ENCODE data around the gene HMGCS1. TPM values are rescaled to one million over a fixed set of nuclear protein-coding genes. Genes with fewer than 3 reads are reported as not detected.

HMGCS1 gene
- total and polyA plus RNA-seq, 4 donors: 91.9 to 360 (median 164) TPM

DNA sequence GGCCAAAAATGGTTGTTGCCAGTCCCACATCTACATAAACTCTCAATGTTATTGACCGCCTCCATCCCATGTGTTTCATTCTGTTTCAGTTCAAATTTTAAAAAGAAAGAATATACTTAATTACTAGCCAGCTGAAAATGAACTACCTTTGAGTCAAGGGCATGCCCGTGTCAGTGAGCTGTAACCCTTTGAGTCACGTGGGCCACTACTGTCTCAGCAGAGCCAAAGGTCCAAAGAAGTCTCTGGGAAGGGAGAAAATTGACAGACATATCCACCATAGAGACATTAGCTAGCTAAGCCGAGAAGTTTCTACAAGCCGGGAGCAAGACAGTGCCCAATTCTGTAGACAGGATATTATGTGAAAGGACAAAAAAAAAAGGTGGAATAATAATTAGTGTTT lies 61.5 kb downstream of the HMGCS1 start:
- TF ChIP-seq, protein P1, sequence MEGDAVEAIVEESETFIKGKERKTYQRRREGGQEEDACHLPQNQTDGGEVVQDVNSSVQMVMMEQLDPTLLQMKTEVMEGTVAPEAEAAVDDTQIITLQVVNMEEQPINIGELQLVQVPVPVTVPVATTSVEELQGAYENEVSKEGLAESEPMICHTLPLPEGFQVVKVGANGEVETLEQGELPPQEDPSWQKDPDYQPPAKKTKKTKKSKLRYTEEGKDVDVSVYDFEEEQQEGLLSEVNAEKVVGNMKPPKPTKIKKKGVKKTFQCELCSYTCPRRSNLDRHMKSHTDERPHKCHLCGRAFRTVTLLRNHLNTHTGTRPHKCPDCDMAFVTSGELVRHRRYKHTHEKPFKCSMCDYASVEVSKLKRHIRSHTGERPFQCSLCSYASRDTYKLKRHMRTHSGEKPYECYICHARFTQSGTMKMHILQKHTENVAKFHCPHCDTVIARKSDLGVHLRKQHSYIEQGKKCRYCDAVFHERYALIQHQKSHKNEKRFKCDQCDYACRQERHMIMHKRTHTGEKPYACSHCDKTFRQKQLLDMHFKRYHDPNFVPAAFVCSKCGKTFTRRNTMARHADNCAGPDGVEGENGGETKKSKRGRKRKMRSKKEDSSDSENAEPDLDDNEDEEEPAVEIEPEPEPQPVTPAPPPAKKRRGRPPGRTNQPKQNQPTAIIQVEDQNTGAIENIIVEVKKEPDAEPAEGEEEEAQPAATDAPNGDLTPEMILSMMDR (IDR thresholded peaks at IDR 0.05; ENCODE audit: control extremely low read depth, extremely low read depth): no peak
- DNase-seq: no peak

DNA sequence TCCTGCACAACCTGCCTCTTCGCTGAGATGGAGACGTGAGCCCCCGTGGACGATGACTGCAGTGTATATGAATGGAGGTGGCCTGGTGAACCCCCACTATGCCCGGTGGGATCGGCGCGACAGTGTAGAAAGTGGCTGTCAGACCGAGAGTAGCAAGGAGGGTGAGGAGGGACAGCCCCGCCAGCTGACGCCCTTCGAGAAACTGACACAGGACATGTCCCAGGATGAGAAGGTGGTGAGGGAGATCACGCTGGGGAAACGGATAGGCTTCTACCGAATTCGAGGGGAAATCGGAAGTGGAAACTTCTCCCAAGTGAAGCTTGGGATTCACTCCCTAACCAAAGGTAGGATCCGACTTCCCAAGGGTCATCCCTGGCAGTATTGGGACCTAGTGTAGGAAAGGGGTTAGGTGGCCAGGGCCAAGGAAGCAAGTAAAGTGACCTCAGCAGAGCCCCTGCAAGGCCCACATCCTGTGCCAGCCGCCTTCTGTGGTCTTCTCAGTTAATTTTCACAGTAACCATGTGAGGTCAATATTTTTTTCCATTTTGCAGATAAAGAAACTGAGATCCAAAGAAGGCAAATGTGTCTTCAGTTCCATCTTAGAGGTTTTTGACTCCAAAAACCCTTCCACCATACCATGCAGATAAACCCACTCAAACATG lies 67.4 kb downstream of the HMGCS1 start:
- no peaks in the 10 kb centered on the region for H3K4me1 ChIP-seq (ENCODE audit: control insufficient read depth in 5 of 5, insufficient read depth in 5 of 5, low read length in 5 of 5)
- no peak overlapping the region for H3K4me3 ChIP-seq
- WGBS, 2 donors: 93 to 95% methylated on average over 19 of the region's 19 CpGs
- no peaks in the 10 kb centered on the region for H3K36me3 ChIP-seq (ENCODE audit: control insufficient read depth in 4 of 4, insufficient read depth in 4 of 4, low read length in 4 of 4)
- H3K27me3 ChIP-seq (ENCODE audit: control insufficient read depth in 3 of 3, insufficient read depth in 3 of 3, low read length in 2 of 3): peaks cover 0 to 52% (median 10%) of the 10 kb centered on the region in 3 donors
- H3K9ac ChIP-seq (ENCODE audit: insufficient read depth in 1 of 2, low read length in 2 of 2): no peak overlapping the region
- H3K9me3 ChIP-seq (ENCODE audit: control insufficient read depth in 4 of 4, insufficient read depth in 3 of 4, low read length in 3 of 4): peaks cover 0 to 2% (median 0%) of the 10 kb centered on the region in 4 donors
- TF ChIP-seq, protein P1 (IDR thresholded peaks at IDR 0.05; ENCODE audit: control extremely low read depth, extremely low read depth): no peak
- ATAC-seq (ENCODE audit: insufficient read depth, low FRiP score): no peak
- H3K27ac ChIP-seq (ENCODE audit: low read depth in 1 of 2, low read length in 1 of 2): no peak overlapping the region
- DNase-seq: no peak

More for the DNA sequence above, 61.5 kb downstream of the HMGCS1 start:
- WGBS, 2 donors: 83 to 85% methylated on average over 5 of the region's 5 CpGs
- H3K27ac ChIP-seq (ENCODE audit: low read depth in 1 of 2, low read length in 1 of 2): no peak overlapping the region
- H3K27me3 ChIP-seq (ENCODE audit: control insufficient read depth in 3 of 3, insufficient read depth in 3 of 3, low read length in 2 of 3): peaks cover 0 to 43% (median 0%) of the 10 kb centered on the region in 3 donors
- ATAC-seq (ENCODE audit: insufficient read depth, low FRiP score): no peak
- H3K4me3 ChIP-seq: no peak overlapping the region
- no peak overlapping the region for H3K9ac ChIP-seq (ENCODE audit: insufficient read depth in 1 of 2, low read length in 2 of 2)
- no peaks in the 10 kb centered on the region for H3K9me3 ChIP-seq (ENCODE audit: control insufficient read depth in 4 of 4, insufficient read depth in 3 of 4, low read length in 3 of 4)
- no peaks in the 10 kb centered on the region for H3K36me3 ChIP-seq (ENCODE audit: control insufficient read depth in 4 of 4, insufficient read depth in 4 of 4, low read length in 4 of 4)
- H3K4me1 ChIP-seq (ENCODE audit: control insufficient read depth in 5 of 5, insufficient read depth in 5 of 5, low read length in 5 of 5): peaks cover 0 to 2% (median 0%) of the 10 kb centered on the region in 5 donors

DNA sequence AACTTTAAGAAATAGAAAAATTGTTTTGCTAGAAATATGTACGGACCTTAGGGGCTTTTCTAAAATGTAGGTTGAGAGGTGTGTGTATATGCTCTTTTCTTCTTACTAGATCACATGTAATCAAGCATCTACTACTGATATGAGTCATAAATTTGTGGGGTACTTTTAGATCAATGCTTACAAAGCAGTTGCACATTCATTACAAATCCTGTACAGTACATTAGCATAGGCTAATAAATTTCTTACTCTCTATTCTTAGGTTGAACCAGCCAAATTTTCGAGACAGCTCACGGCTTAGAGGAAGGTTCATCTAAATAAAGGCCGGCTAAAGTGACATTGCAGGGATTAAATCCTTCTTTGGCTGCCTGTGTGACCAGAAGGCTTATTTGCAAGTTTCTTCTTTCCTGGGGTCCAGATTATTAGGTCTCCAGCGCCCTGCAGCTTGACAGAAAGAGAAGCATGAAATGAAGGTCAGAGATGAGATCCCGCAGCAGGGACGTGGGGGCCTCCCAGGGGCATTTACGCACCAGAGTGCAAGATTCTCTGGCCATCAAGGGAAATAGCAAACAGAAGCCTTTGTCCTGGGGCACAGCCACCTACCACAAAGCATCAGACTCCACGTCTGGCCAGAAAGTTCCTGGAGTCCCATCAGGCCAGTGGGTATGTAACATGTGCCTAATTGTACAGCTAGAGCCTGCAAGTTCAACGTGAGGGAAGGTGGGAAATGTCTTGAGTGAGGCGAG lies 68.2 kb downstream of the HMGCS1 start:
- Histone ChIP-seq H3K9ac (ENCODE audit: insufficient read depth in 1 of 2, low read length in 2 of 2) (no peak overlapping the region), H3K27me3 (ENCODE audit: control insufficient read depth in 3 of 3, insufficient read depth in 3 of 3, low read length in 2 of 3) (peaks cover 0 to 47% (median 10%) of the 10 kb centered on the region in 3 donors), H3K4me1 (ENCODE audit: control insufficient read depth in 5 of 5, insufficient read depth in 5 of 5, low read length in 5 of 5) (no peaks in the 10 kb centered on the region), H3K4me3 (no peak overlapping the region), H3K27ac (ENCODE audit: low read depth in 1 of 2, low read length in 1 of 2) (no peak overlapping the region), H3K36me3 (ENCODE audit: control insufficient read depth in 4 of 4, insufficient read depth in 4 of 4, low read length in 4 of 4) (no peaks in the 10 kb centered on the region), H3K9me3 (ENCODE audit: control insufficient read depth in 4 of 4, insufficient read depth in 3 of 4, low read length in 3 of 4) (peaks cover 0 to 2% (median 0%) of the 10 kb centered on the region in 4 donors)
- ATAC-seq (ENCODE audit: insufficient read depth, low FRiP score): no peak
- DNase-seq: no peak
- TF ChIP-seq, protein P1 (IDR thresholded peaks at IDR 0.05; ENCODE audit: control extremely low read depth, extremely low read depth): no peak
- 76 to 77% methylated on average over 11 of the region's 11 CpGs for WGBS, 2 donors

All from lung (tissue), 12 donors.